ENCODE results near the gene GTF2F2.

The GTF2F2 gene

GRCh38 chr13:45209229-45209628 is 88.9 kb downstream of the GTF2F2 start:
- no peak for DNase-seq (ENCODE audit: low read depth, low spot score)

DNA sequence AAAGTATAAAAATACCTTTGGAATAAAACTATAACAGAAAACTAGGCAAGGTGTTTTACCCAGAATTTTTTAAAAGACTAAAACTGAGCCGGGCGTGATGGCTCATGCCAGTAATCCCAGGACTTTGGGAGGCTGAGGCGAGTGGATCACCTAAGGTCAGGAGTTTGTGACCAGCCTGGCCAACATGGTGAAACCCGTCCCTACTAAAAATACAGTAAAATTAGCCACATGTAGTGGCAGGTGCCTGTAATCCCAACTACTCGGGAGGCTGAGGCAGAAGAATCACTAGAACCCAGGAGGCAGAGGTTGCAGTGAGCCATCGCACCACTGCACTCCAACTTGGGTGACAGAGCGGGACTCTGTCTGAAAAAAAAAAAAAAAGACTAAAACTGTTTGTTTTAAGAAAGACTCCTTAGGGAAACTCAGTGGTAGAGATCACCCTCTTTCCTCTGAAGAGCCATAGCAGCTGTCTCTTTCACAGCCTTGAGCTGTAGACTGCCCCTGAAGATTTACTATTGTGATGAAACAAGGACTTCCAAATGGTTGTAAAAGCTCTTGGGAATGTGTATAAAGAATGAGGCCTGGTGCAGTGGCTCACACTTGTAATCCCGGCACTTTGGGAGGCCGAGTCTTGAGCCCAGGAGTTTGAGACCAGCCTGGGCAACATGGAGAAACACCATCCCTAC is 95.2 kb downstream of the GTF2F2 start:
- DNase-seq (ENCODE audit: low read depth, low spot score) = no peak

GRCh38 chr13:45216193-45216592 is 95.9 kb downstream of the GTF2F2 start:
- no peak for DNase-seq (ENCODE audit: low read depth, low spot score)

DNA sequence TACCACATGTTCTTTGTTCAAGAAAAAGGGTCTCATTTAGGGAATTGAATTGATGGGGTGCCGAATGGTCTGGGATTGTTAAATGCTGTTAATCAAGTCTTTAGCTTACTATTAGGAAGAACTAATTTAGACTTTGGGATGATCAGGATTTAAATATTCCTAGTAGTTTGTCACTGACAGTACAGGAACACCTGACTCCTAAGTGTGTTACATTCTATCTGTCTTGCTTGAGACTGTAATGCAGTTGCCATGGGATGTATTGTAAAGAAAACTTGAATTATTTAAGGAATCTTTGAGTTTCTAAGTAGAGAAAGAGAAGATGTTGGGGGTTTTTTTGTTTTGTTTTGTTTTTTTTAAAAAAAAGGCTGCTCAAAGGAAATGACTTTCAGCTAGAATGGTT is 98.4 kb downstream of the GTF2F2 start:
- no peak for DNase-seq (ENCODE audit: low read depth, low spot score)

DNA sequence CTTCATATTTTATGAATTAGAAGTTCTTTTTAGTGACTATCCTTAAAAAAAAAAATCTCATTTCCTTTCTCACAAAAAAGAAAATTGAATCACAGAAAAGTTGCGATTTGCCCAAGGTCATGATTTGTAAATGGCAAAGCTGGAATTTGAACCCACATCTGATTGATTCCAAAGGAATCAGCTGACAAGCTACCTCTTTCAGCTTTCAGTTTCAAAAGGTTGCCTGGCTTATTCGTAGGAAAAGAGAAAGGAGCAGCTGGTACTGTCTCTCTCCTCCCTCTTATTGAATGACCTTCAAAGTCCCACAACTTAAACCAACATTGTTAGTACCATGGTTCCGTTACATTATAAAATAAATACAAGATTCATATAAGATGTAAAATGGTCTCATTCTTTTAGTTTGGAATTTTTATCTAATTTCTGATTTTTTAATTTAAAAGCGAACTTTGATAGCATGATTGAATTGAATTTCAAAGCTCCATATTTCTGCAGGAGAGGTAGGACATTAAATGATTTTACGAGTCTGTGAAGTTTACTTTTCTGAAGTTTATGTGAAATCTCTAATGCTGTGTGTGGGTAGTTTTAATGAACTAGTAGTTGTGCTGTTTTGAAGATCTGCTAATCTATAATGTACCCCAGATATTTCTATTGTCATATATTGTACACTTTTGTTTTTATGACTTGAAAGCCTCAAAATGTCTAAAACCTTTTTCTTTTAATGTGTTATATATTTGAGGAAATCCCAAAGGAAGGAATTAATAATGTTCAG is 99.0 kb downstream of the GTF2F2 start:
- DNase-seq (ENCODE audit: low read depth, low spot score) = no peak

DNA sequence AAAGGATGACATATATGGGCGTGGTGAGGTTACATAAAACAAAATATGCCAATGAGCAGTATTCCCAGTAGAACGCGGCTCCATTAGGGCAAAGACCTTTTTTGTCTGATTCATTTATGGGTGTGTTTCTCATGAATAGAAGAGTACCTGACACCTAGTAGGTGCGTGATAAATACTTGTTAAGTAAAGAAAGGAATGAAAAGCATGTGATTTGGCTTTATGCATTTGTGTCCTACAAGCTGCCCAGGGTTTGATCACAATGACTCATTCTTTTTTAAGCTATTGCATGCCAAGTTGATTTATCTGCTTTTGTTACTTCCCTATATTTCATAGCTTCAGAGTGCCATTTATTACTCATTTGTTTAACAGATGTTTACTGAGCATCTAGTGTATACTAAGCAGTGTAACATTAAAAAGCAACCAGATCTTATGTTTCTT is 99.6 kb downstream of the GTF2F2 start:
- DNase-seq (ENCODE audit: low read depth, low spot score) = peak; percentile 73

DNA sequence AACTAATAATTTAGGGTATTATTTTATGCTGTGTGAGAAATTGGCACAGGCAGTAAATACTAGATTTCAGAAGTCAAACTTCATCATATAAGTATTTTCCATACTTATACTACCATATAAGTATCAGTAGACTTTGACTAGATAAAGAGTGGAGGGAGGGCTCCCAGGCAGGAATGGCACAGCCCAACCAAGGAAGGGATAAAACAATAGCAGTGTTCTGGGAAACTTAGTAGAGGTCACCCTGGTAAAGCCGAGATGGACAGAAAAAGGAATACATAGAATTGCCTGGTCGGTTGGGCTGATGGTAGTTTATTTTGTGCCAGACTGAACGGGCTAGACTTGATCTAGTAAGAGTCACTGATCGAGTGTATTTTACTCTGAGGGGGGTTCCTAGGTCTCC is 100.1 kb downstream of the GTF2F2 start:
- no peak for DNase-seq (ENCODE audit: low read depth, low spot score)

GRCh38 chr13:45222516-45222915 is 102.2 kb downstream of the GTF2F2 start:
- DNase-seq (ENCODE audit: low read depth, low spot score) = no peak

GRCh38 chr13:45222919-45223318 is 102.6 kb downstream of the GTF2F2 start:
- no peak for DNase-seq (ENCODE audit: low read depth, low spot score)

DNA sequence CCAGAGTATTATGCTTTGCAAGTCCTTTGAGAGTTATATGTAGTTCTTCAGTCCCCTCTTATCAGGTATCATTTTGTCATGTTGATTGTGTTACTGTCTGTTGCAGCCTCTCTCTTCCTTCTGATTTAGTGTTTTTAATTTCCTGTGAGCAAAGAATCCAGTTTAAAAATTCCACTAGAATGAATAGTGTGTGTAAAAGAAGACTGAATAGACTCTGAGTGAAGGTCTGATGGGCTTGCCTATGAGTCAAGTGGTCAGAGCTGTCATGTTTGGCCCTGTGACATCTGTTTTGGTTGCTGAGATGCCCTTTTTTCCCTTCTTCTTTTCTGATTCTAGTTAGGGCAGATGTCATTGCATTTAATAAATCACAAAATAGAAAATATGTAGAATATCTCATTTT is 103.9 kb downstream of the GTF2F2 start:
- no peak for DNase-seq (ENCODE audit: low read depth, low spot score)

DNA sequence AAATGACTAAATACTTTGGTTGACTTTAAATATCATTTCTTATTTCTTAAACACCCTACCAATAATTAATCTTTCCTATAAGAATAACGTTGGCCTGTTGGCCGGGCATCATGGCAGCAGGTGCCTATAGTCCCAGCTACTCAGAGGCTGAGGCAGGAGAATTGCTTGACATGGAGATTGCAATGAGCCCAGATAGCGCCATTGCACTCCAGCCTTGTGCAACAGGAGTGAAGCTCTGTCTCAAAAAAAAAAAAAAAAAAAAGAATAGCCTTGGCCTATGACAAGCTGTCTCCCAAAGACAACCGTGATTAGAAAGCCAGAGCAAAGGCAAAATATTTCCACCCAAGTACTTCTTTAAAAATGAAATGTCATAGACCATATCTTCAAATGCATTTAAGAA is 105.1 kb downstream of the GTF2F2 start:
- no peak for DNase-seq (ENCODE audit: low read depth, low spot score)

- no peak for DNase-seq (ENCODE audit: low read depth, low spot score)
Measured at GRCh38 chr13:45226024-45226423, 105.7 kb downstream of the GTF2F2 start.

- DNase-seq (ENCODE audit: low read depth, low spot score) = no peak
Measured at GRCh38 chr13:45228002-45228401, 107.7 kb downstream of the GTF2F2 start.

- DNase-seq (ENCODE audit: low read depth, low spot score) = no peak
Measured at GRCh38 chr13:45229172-45229571, 108.9 kb downstream of the GTF2F2 start.

GRCh38 chr13:45231305-45231704 is 111.0 kb downstream of the GTF2F2 start:
- DNase-seq (ENCODE audit: low read depth, low spot score) = no peak

GRCh38 chr13:45231722-45232121 is 111.4 kb downstream of the GTF2F2 start:
- DNase-seq (ENCODE audit: low read depth, low spot score) = peak; percentile 45

GRCh38 chr13:45232591-45232990 is 112.3 kb downstream of the GTF2F2 start:
- DNase-seq (ENCODE audit: low read depth, low spot score) = no peak

- peak; percentile 58 for DNase-seq (ENCODE audit: low read depth, low spot score)
Measured at GRCh38 chr13:45238945-45239795, 118.9 kb downstream of the GTF2F2 start.

DNA sequence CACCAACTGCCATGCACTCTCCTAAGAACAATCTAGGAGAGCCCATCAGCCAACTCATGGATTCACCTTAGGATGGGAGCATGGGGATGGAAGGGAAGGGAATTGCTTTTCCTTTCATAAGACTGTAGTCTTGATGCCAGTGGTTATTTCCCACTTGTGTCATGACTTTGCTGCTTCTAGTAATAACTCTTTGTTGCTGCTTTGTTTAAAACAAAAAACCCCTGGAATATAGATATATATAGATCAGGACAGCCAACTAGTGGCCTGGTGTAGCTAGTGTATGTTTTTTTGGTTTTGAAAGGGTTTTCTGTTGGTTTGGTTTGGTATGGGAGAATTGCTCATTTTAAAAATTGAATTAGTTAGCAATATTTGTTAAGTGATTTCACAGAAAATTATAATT is 119.8 kb downstream of the GTF2F2 start:
- no peak for DNase-seq (ENCODE audit: low read depth, low spot score)

DNA sequence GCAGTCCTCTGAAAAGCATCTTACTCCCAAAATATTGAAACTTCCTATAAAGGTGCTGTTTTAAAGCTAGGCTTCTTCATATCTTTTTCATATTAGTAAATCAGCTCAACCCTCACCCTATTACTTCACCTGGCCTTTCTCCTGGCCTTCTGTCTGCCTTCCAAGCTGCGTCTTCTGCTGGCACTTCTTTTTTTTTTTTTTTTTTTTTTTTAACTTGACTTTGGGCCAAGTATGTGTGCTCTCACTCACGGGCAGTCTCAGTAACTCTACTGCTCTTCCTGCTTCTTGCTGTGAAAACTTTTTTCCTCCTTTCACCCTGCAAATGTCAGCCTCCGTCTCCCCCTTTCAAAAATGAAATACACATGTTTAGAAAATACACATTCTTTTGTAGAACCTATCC is 121.8 kb downstream of the GTF2F2 start:
- peak; percentile 58 for DNase-seq (ENCODE audit: low read depth, low spot score)

DNA sequence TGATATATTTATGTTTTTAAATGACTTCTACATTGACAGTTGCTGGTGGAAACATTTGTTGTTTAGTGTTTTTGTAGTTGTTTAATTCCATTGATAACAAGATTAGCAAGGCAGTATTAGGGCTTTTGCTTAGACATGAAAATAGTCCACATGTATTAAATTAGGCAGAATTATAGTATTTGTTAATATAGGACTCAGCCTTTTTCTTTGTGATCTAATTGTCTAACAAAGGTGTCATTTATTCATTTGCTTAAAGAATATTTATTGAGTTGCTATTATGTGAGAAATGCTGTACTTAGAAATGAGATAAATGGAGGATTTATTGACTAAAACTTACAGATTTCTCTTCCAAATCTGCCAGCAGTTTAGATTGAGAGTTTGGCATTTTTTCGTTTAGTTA is 122.2 kb downstream of the GTF2F2 start:
- DNase-seq (ENCODE audit: low read depth, low spot score) = no peak

- DNase-seq (ENCODE audit: low read depth, low spot score) = no peak
Measured at GRCh38 chr13:45243077-45243476, 122.8 kb downstream of the GTF2F2 start.

Data from astrocyte of the hippocampus (primary cell).